HS-5 (cell line): ENCODE results near the gene ERG28.

Experiments
- DNase-seq: peaks from one replicate; pipeline ENCODE4 v3.0.0-alpha.2; 2012; ENCODE audit warnings: low read depth

ERG28 gene

DNA sequence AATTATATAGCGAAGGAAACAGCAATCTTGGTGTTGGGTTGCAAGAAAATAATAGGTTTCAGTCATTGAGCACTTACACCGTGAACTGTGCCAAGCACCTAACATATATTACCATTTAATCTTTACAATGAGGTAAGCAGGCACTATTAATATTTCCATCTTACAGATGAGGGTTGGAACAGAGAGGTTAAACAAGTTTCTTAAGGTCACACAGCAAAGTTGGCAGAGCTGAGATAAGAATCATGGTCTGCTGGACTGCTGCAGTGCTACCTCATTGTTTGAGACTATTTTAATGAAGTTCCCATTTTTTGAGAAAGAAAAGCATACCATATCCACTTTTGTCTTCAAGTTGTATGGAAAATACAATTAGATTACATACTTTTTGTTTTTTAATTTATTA lies 1.7 kb downstream of the ERG28 start:
- no peak for DNase-seq

DNA sequence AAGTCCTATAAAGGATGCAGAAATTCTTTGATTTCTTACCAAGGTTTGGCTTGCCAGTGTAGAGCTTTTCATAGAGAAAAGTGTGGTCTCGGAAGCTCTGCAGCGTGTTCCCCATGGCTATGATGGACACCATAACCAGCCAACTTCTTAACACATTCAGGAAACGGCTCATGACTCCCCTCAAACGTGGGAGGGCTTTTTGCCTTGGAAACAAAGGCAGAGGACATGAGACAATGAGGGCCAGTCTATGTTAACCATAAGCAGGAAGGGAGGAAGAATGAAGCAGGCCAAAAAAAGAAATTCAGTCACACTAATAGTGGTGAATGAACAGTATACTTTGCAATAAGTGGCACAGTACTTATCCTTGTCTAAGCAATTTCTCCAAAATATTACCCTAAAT lies 3.3 kb downstream of the ERG28 start:
- DNase-seq, result no peak

DNA sequence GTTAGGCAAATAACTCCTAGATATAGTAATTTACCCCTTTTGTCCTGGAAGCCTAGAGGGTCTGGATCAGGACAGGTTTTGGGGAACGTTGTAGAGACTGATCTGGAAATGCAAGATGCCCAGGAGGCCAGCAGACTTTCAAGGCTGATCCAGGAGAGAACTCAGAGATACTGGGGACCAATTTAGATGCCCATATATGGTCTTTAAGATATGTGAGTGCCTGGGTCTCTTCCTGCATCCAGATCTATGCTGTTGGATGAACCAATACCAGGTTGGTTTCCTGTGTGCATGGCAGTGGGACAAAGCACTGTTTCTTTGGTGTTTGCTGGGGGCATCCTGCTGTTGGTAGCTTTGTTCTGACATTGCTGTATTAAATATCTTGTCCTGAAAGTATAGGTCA lies 5.4 kb downstream of the ERG28 start:
- DNase-seq, result no peak

DNA sequence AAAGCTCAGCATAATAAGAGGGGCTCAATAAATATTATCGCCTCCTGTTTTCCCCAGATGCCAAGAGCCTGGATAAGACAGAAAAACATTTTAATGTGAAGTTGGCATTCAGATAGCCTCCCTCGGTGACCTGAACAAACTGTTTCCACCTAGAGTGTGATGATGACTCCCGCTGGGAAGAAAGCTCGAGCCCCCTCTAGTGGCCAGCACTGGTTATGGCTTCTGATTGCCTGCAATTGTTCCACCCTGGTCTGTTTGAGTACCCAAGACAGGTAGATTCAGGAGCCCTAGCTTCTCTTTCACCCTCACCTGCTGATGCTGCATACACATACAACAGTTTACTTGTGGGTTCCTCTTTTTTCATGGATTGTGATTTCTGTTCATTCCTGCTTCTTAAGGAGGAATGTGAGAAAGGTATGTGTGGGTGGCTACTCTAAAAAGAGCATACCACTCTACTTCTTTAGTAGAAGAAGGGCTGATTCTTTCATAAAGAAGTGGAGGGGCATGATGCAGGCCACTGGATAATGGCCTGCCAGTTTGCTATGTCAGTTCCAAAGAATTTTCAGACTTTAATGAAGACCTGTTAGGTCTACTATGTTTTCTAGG lies 6.4 kb downstream of the ERG28 start:
- DNase-seq, result no peak

DNA sequence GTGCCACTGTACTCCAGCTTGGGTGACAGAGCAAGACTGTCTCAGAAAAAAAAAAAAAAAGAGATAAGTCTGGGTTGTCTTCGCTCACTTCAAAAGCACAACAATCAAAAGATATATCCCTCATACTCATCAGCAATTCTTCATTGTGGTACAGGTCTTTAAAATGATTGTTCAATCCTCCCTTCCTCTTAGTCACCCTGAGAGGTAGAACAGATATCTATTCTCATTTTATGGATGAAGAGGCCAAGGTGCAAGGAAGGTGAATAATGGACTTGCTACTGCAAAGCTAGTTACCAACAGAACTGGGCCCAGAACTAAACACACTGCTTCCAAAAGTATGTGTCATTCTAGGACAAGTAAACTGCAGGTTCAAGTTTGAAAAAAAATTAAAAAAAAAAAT lies 7.1 kb downstream of the ERG28 start:
- DNase-seq, result no peak

DNA sequence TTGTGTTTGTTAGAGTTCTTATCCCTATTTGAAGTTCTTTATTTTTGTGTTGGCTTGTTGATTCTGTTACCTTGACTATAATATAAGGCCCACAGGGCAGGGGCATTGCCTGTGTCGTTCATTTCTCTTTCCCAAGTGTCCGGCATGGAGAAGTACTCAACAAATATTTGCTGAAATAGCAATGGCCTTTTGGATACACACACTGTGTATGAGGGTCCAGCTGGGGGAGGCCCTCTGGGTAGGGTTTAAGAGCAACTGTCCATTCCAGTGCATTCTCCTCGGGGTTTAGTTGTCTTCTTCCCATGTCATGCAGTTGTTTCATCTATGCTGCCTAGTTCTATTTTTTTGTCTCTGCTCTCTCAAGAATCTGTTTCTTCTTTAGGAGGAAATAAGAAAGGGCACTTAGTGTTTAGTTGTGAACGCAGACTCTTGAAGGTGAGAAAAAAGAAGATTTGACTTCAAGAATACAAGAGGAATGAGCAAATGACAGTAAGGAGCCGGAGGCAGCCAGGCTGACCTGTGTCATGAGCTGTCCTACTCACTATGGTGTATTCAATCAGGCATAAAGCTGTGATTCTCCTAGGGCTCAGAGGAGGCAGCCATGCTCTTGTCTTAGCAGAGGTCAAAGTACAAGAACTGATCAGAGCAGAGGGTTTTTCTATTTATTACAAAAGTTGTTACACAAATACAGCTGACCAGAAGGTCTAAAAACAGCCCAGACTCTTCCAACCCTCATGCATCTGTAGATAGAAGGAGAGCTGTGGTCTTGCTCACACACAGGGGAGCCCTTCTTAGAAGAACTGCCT lies 10.2 kb downstream of the ERG28 start:
- no peak for DNase-seq

DNA sequence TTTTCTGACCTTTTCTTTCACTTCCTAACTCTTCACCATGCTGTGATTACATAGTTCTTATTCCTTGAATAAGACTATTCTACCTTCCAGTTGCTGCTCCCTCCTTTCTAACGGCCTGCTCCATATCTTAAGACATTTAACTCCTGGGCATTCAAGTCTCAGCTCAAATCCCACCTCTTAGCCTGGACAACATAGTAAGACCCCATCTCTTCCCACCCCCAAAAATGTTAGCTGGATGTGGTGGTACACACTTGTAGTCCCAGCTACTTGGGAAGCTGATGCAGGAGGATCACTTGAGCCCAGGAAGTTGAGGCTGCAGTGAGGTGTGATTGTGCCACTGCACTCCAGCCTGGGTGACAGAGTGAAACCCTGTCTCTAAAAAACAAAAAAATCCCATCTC lies 10.9 kb downstream of the ERG28 start:
- no peak for DNase-seq

DNA sequence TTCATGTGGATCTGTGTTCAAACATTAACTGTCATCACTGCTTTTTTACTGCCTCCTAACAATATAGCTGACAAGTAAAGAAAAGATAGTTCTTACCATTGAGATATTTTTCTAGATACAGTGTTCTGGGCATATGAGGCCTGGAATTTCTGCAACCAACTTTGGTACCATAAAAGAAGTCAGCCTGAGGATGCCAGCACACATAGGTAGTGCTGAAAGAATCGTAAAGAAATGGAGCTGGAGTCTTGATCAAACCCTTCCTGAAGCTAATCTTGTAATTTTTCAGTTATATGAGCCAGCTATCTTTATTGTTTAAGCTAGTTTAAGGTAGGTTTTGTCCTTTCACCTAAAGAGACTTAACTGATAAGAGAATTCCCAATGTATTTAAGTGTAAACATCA lies 11.3 kb downstream of the ERG28 start:
- no peak for DNase-seq

DNA sequence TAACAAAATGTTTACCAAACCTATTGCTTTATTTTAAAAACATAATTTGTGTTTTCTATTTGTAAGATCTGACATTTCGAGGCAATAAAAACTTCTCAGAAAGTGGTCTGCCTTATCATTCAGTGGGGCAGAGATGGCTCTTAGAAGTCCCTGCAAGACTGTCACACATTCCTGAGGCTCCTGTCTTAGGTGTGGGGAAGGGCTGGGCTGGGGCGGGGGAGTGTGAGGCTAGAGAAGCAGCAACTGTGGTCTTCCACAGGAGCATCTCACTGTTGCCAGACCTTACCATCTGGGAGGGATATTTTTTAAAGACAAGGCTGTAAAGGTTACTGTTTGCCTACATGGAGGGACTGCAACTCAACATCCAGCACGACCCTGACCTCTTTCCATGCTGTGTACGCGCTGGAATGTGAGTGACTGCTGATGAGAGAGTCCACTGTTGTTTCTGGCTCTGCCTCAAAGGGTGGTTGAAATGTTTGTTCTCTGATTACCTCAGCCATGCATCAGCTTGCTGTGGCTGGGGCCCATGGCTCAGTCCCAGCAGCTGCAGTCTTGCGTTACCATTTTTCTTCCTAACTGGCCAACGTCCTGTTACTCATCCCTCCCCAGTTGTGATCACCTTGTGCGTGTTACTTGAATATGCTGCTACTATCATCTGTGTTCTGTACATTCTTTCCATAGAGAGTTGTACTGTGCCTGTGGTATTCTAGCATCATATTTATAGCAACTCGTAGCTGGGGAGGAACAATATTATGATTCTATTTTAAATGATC lies 12.4 kb downstream of the ERG28 start:
- peak; percentile 91 for DNase-seq

DNA sequence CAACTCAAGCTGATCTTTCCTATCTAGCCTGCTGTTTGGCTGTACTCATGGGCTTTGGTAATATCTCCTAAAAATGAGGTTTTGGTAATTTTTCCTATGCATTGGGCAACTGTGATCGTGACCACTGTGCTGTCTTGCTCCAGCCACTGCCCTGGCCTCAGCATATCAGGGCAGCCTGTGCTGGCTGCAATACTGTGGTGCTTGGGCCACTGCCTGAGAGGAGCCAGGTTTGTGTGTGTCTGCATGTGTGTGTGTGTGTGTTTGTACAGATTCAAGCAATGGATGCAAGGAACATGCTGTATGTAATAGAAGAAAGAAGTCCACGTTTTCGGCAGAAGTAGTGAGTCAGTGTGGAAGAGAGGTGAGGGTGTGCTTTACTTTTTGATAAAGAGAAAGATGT lies 13.0 kb downstream of the ERG28 start:
- DNase-seq, result no peak

DNA sequence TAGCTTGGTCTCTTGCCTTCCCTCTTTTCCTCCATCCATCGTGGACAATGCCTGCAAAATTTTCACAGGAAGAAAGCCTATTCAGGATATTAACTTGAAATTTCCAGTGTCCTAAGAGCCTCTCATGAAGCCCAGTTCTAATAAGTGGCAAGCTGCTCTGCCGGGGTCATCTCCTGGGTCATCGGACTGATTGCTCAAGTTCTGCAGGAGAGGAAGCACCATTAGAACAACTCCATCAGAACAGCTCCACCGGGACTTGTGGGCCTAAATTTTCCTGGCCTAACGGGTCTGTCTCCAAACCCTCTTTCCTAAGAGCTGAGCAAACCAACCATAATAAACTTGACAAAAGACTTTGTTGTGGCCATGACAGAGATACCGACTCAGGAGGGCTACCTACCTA lies 13.9 kb downstream of the ERG28 start:
- DNase-seq, result no peak

DNA sequence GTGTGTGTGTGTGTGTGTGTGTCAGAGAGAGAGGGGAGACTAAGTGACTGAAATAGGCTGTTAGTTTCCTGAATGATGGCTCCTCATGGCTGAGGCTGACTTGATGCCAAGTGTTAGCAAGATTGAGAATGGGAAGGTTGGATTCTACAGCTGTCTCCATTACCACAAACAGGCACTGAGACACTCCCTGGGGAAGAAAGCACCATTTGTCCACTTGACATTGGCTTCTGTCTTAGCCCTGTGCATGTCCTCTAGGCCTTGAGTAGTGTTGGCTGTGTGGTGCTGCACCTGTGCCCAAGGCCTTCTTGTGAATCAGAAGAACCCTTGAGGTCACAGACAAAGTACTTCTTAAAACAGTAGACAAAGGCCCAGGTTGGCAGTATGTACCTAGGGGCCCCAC lies 15.6 kb downstream of the ERG28 start:
- no peak for DNase-seq

DNA sequence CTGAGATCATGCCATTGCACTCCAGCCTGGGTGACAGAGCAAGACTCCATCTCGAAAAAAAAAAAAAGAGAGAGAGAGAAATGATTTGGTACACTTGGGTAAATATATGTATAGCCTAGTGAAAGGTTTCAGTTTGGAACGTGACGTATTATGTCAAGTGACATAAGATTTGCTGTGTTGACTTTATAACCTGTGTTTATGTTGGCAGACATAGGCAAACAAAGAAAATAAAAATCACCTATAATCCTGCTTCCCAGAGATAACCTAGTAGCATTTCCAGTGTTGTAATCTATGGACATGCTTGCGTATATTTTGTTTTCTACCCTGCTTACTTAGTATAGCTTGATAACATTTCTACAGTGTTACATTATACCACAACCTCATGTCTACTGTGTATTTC lies 16.7 kb downstream of the ERG28 start:
- DNase-seq, result no peak

DNA sequence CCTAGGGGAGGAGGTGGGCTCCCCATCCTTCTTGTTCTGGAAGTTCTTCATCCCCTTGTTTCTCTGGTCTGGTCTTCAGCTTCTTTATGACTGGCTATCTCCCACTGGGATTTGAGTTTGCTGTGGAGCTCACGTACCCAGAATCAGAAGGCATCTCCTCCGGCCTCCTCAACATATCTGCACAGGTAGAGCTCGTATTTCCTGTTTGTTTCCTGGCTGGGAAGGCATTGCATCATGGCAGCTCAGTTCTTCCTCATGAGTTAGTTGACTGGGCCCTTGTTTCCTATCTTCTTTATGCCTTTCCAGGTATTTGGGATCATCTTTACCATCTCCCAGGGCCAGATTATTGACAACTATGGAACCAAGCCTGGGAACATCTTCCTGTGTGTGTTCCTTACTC lies 19.8 kb downstream of the ERG28 start:
- DNase-seq, result no peak

DNA sequence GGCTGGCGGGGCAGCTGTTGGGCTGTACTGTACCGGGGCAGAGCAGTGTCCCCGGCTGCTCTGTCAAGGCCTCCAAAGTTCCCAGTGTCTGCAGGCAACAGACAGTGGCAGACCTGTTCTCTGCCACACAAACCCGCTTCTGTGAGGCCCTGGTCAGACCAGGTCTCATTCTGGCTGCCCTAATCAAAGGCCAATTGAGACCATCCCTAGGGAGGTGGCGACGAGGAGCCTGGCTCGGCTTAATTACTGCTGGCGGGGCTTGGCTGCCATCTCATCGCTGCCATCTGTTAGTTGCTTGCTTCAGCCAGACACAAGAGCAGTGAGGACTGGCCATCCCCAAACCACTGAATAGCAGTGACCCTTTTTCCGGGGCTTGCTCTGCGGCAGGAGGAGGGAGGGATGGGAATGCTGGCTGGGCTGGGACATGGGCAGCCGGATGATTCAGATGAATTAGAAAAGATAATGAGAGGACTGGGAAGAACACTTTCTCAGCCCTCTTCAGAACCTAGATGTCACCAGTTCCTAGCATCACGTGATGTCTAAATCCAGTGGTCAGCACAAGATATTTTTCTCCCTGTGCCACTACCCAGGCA lies 24.5 kb downstream of the ERG28 start:
- DNase-seq, result no peak

DNA sequence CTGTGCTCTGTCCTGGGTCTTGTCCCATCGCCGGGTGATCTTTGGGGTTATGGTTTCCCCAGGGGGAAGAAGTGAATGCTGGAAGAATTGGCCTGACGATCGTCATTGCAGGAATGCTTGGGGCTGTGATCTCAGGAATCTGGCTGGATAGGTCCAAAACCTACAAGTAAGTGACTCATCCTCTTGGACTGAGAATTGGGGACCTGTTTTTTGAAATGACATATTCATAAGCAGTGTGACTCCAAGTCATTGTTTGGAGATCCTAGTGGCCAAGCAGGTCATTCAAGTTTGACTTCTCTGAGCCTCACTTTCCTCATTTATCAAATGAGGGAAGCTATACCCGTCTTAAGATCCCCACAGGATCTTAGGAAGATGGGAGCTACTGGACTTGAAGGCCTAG lies 25.8 kb downstream of the ERG28 start:
- no peak for DNase-seq

DNA sequence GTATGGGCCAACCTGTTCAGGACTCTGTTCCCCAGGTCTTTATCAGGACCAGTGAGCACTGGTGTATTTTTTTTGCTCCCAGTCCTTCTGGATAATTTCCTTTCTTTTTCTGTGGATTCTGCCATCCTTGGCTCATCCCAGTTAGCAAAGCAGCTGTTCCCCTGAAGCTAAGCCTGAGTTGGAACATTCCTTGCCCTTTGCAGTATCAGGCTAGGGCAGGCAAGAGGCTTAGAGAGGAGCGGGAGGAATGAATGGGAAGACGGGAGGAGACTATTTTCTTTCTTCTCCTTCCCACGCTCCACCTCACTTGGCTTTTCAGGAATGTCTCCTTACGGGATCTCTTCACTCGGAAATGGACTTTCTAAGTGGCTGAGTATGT lies 29.2 kb downstream of the ERG28 start:
- DNase-seq, result no peak

DNA sequence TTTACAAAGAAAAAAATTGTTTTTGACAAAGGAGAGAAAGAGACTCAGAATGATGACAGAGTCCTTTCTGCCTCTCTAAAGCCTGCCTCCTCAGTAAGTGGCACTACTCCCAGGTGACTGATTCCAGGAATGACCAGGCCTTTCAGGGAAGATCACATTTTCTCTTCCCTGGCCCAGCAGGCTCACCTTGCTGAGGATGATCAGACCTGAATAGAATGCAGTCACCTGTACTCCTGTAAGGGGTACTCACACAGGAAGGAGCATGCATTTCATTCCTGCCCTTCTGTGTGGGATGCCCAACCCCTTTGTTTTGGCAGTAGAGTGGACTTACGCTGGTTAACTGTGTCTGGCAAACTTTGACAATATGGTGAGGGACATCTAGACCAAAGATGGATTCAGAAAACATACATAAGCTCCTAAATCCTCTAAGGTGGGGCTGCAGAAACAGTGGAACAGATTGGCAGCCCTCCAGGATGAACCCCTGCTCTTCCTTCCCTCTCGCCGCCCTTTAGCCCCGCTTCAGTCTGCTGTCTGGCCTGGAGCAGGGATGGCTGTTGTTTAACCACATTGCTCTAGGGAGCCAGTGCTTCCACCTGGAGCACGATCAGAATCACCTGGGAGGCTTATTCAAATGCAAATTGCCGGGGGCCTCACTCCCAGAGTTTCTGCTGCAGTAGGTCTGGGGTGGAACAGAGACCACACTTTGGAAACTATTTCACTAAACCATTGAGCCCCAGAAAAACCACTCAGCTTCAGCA lies 29.8 kb downstream of the ERG28 start:
- DNase-seq, result no peak

DNA sequence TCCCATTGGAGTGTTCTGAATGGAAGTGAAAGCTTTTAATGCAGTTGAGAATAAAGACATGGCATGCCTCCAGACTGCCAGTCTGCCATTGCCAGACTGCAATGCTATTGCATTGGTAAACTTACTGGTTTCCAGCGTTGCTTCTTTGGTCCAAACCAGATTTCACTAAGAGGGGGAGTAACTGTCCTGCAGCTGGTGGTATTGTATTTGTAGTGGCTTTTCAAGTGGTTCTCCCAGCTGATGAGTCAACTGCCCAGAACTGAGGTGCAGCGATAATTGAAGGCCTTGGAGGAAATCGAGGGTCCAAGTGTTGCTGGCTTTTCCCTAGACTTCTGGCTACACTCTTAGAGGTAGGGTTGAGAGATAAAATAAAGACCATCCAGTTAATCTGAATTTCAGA lies 31.9 kb downstream of the ERG28 start:
- no peak for DNase-seq

DNA sequence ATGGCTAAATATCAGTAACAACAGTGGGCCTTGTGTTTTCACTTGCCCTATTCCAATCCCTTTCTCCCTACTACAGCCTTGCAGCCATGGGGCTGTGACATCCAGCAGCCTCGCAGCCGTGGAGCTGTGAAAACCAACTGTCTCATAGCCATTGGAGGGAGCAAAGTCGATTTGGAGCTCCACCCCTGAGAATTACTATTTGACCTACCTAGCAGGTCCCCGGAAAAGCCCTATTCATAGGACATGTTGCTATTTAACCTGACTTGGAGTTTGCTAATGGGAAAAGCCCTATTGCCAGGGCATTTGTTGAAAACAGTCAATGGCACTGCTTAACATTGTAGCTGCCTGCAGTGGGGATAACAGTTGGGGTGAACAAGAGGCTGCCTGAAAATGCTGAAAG lies 33.3 kb downstream of the ERG28 start:
- no peak for DNase-seq

DNA sequence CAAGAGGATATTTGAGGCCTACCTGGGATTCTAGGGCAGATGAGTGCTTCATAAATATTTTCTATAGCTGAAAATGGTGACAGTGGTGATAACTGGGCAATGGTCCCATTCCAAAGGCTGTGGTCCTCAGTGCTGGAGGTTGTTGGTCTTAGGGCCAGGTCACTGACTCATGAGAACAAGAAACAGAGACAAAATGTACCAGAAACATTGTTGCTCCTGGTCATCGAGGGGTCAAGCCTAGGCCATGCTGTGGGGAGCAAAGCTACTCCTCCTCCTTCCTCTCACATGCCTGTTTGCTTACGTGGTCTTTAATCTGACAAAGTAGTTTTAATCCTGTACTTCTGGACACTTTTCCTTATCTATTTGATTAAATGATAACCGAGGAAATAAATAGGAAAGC lies 33.8 kb downstream of the ERG28 start:
- no peak for DNase-seq

DNA sequence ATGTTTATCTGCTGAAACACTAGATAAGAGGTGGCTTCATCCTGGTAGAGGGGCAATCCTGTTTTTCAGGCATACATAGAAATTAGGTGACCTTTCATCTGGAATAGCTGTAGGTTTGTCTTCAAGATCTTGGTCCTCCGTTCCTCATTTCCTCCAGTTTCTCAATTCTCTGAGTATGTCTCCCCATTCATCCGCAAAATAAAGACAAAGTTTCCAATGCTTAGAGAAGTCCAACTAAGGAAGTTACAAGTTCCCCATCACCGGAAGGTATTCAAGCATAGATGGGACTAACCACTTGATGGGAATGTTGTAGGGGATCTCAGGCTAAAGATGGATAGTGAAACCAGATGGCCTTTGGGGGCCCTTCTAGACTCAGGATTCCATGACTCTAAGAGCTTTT lies 34.3 kb downstream of the ERG28 start:
- DNase-seq, result no peak
